Gastrocnemius medialis (tissue), 4 donors: Measurements from ENCODE around the gene CTCFL.

Experiments
- CTCF ChIP-seq, 5 experiments: fragments of 450-650 bp in 3 of 5; fragments of 200-600 bp in 2 of 5; sonication (generic) in 2 of 5; IDR thresholded peaks in 4 of 5; conservative IDR thresholded peaks in 1 of 5; 1 replicate in 4 of 5; 2 replicates in 1 of 5; pipeline ENCODE4 v1.5.1; 2016 to 2019; ENCODE audit warnings: antibody characterized with exemption in 5 of 5, mild to moderate bottlenecking in 3 of 5, moderate library complexity in 3 of 5
- POLR2A ChIP-seq, 2 donors: fragments of 450-650 bp; IDR thresholded peaks; one replicate each; pipeline ENCODE4 v1.6.1; 2017; ENCODE audit warnings: antibody characterized with exemption in 2 of 2, mild to moderate bottlenecking in 2 of 2, moderate library complexity in 2 of 2

GRCh38 chr20:57543754-57544153 lies 18.8 kb upstream of the CTCFL start:
- TF ChIP-seq CTCF (IDR thresholded peaks at IDR 0.05 in 4 of 5, conservative IDR thresholded peaks at IDR 0.05 in 1 of 5) (no peak), POLR2A (IDR thresholded peaks at IDR 0.05) (no peak)
